Esophagus squamous epithelium (tissue), 5 donors: ENCODE data around the gene INPP5F. TPM values are rescaled to one million over a fixed set of nuclear protein-coding genes. Genes with fewer than 3 reads are reported as not detected.
A peak's percentile ranks its signal among the peaks of the same experiment; 100 is the strongest.

Experiments used
- DNase-seq: peaks from one replicate; lab custom pipeline; 2025; lab: John Stamatoyannopoulos, UW
- H3K27ac ChIP-seq, 4 donors: fragments of 200-600 bp; sonication (generic); one replicate each; pipeline ENCODE4 v1.5.1; 2016 to 2019; ENCODE audit warnings: mild to moderate bottlenecking in 1 of 4
- H3K27me3 ChIP-seq, 4 donors: fragments of 200-600 bp; sonication (generic); 1 replicate in 3 of 4; 2 replicates in 1 of 4; pipeline versions ENCODE4 v1.5.1 to v1.6.0; 2017 to 2021; ENCODE audit warnings: antibody characterized with exemption in 1 of 4
- H3K36me3 ChIP-seq, 3 donors: fragments of 200-600 bp; sonication (generic); one replicate each; pipeline ENCODE4 v1.5.1; 2016 to 2019
- H3K4me1 ChIP-seq, 3 donors: fragments of 200-600 bp; sonication (generic); one replicate each; pipeline ENCODE4 v1.5.1; 2017 to 2019
- H3K4me3 ChIP-seq, 4 donors: fragments of 200-600 bp; sonication (generic); 1 replicate in 3 of 4; 2 replicates in 1 of 4; pipeline ENCODE4 v1.5.1; 2016 to 2019; ENCODE audit warnings: mild to moderate bottlenecking in 2 of 4, moderate library complexity in 1 of 4
- H3K9me3 ChIP-seq, 3 donors: fragments of 200-600 bp; sonication (generic); one replicate each; pipeline ENCODE4 v1.5.1; 2016 to 2019
- POLR2A ChIP-seq, 4 donors: fragments of 450-650 bp; IDR thresholded peaks; one replicate each; pipeline ENCODE4 v1.6.1; 2017; ENCODE audit warnings: antibody characterized with exemption in 4 of 4, mild to moderate bottlenecking in 4 of 4, moderate library complexity in 3 of 4
- WGBS, 2 donors: methylation state at CpG; one replicate each; pipeline ENCODE4 v1.1.5; 2018; 5-methylcytosine and 5-hydroxymethylcytosine counted together
- intact Hi-C: fragments of 100-400 bp; cut with DNase I; formaldehyde crosslinking; loops from one replicate; pipeline ENCODE4 v1.15.0; 2022
- total RNA-seq, 4 donors: library from RNA; depleted of rRNA; stranded (reverse); fragments of >200 nt; gene quantifications; one replicate each; pipeline ENCODE4 v1.1.0, GENCODE V29; 2016
- TF ChIP-seq, protein P1 (sequence below), 6 experiments: fragments of 450-650 bp in 4 of 6; fragments of 200-600 bp in 2 of 6; sonication (generic) in 2 of 6; IDR thresholded peaks; one replicate each; pipeline ENCODE4 v1.5.1; 2016 to 2019; ENCODE audit warnings: antibody characterized with exemption in 6 of 6, mild to moderate bottlenecking in 4 of 6, moderate library complexity in 4 of 6
- donor health status: DM: yes; HTN: yes; CAD: no.

The INPP5F gene, protein sequence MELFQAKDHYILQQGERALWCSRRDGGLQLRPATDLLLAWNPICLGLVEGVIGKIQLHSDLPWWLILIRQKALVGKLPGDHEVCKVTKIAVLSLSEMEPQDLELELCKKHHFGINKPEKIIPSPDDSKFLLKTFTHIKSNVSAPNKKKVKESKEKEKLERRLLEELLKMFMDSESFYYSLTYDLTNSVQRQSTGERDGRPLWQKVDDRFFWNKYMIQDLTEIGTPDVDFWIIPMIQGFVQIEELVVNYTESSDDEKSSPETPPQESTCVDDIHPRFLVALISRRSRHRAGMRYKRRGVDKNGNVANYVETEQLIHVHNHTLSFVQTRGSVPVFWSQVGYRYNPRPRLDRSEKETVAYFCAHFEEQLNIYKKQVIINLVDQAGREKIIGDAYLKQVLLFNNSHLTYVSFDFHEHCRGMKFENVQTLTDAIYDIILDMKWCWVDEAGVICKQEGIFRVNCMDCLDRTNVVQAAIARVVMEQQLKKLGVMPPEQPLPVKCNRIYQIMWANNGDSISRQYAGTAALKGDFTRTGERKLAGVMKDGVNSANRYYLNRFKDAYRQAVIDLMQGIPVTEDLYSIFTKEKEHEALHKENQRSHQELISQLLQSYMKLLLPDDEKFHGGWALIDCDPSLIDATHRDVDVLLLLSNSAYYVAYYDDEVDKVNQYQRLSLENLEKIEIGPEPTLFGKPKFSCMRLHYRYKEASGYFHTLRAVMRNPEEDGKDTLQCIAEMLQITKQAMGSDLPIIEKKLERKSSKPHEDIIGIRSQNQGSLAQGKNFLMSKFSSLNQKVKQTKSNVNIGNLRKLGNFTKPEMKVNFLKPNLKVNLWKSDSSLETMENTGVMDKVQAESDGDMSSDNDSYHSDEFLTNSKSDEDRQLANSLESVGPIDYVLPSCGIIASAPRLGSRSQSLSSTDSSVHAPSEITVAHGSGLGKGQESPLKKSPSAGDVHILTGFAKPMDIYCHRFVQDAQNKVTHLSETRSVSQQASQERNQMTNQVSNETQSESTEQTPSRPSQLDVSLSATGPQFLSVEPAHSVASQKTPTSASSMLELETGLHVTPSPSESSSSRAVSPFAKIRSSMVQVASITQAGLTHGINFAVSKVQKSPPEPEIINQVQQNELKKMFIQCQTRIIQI
- total RNA-seq = 10 to 100 TPM in 2 of 4 donors, 1 to 10 TPM in 2; 5.3 to 11.4 (median 9.4) TPM

- Histone ChIP-seq H3K9me3 (no peaks in the 10 kb centered on the region), H3K27me3 (no peaks in the 10 kb centered on the region), H3K4me3 (peak within 1 kb of the TSS; percentile 59 to 93 (median 90)), H3K36me3 (no peaks in the 10 kb centered on the region), H3K4me1 (peaks cover 6 to 45% (median 23%) of the 10 kb centered on the region in 3 donors), H3K27ac (peak within 1 kb of the TSS; percentile 86 to 98 (median 92))
- 0% methylated on average over 13 to 31 of the region's 95 CpGs for whole genome bisulfite sequencing, 2 donors
- TF ChIP-seq POLR2A (IDR thresholded peaks at IDR 0.05) = peak in 2 of 4 donors; percentile 48 to 74
- TF ChIP-seq, protein P1, sequence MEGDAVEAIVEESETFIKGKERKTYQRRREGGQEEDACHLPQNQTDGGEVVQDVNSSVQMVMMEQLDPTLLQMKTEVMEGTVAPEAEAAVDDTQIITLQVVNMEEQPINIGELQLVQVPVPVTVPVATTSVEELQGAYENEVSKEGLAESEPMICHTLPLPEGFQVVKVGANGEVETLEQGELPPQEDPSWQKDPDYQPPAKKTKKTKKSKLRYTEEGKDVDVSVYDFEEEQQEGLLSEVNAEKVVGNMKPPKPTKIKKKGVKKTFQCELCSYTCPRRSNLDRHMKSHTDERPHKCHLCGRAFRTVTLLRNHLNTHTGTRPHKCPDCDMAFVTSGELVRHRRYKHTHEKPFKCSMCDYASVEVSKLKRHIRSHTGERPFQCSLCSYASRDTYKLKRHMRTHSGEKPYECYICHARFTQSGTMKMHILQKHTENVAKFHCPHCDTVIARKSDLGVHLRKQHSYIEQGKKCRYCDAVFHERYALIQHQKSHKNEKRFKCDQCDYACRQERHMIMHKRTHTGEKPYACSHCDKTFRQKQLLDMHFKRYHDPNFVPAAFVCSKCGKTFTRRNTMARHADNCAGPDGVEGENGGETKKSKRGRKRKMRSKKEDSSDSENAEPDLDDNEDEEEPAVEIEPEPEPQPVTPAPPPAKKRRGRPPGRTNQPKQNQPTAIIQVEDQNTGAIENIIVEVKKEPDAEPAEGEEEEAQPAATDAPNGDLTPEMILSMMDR (IDR thresholded peaks at IDR 0.05) = peak in 3 of 6 experiments; percentile 18 to 39 (median 31)
- intact Hi-C loops = loop anchor here (5.0 kb wide), 1 partner anchor 39 kb away; no protein-coding TSS in a partner anchor
- peak; percentile 95 for DNase-seq
These were observed at the start of gene INPP5F for GRCh38 chr10:119725828-119726675. TSS of gene INPP5F (plus strand) at chr10:119726050. CDS start at chr10:119726263, 213 bp downstream.

DNA sequence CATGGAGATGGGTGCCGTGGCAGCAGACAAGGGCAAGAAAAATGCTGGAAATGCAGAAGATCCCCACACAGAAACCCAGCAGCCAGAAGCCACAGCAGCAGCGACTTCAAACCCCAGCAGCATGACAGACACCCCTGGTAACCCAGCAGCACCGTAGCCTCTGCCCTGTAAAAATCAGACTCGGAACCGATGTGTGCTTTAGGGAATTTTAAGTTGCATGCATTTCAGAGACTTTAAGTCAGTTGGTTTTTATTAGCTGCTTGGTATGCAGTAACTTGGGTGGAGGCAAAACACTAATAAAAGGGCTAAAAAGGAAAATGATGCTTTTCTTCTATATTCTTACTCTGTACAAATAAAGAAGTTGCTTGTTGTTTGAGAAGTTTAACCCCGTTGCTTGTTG is 48.7 kb upstream of the INPP5F start:
- DNase-seq = no peak
- no peak for TF ChIP-seq POLR2A (IDR thresholded peaks at IDR 0.05)
- TF ChIP-seq, protein P1 (IDR thresholded peaks at IDR 0.05) = no peak
- intact Hi-C loops = no loop called here
- peaks cover 25 to 62% (median 44%) of the 10 kb centered on the region in 3 donors for H3K36me3 ChIP-seq
- peaks cover 23 to 56% (median 31%) of the 10 kb centered on the region in 3 donors for H3K4me1 ChIP-seq
- no peaks in the 10 kb centered on the region for H3K27me3 ChIP-seq
- H3K4me3 ChIP-seq = no peak overlapping the region
- H3K27ac ChIP-seq = no peak overlapping the region
- WGBS, 2 donors = 87 to 93% methylated on average over 5 to 6 of the region's 6 CpGs
- no peaks in the 10 kb centered on the region for H3K9me3 ChIP-seq

- peaks cover 15 to 52% (median 34%) of the 10 kb centered on the region in 3 donors for H3K36me3 ChIP-seq
- no peaks in the 10 kb centered on the region for H3K9me3 ChIP-seq
- H3K27ac ChIP-seq = peak overlapping the region in 3 of 4 donors; percentile 82 to 92 (median 92)
- no peak for DNase-seq
- 81 to 84% methylated on average over 8 to 12 of the region's 13 CpGs for WGBS, 2 donors
- peaks cover 26 to 66% (median 31%) of the 10 kb centered on the region in 3 donors for H3K4me1 ChIP-seq
- intact Hi-C loops = no loop called here
- H3K27me3 ChIP-seq = no peaks in the 10 kb centered on the region
- no peak overlapping the region for H3K4me3 ChIP-seq
- TF ChIP-seq, protein P1 (IDR thresholded peaks at IDR 0.05) = no peak
- TF ChIP-seq POLR2A (IDR thresholded peaks at IDR 0.05) = no peak
These were observed 47.7 kb upstream of the INPP5F start for GRCh38 chr10:119677904-119678755.

DNA sequence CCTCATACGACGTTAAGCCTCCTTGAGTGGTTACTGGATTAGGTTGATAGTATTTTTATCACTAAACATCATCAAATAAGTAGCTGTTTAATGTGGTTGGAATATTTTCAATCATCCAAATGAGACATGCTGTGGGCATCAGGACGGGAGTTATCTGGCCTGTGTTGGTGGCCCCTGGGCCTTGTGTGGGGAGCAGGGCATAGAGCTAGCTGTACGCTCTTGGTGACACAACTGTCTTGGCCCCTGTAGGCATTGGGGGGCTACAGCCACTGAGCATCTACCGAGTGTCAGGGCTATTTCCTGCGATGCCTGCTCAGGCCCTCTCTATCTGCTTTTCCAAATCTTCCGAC is 46.4 kb upstream of the INPP5F start:
- TF ChIP-seq POLR2A (IDR thresholded peaks at IDR 0.05) = no peak
- TF ChIP-seq, protein P1 (IDR thresholded peaks at IDR 0.05) = no peak
- peaks cover 26 to 72% (median 31%) of the 10 kb centered on the region in 3 donors for H3K4me1 ChIP-seq
- H3K9me3 ChIP-seq = no peaks in the 10 kb centered on the region
- WGBS, 2 donors = 63 to 79% methylated on average over 7 of the region's 7 CpGs
- H3K27me3 ChIP-seq = no peaks in the 10 kb centered on the region
- H3K36me3 ChIP-seq = peaks cover 13 to 39% (median 23%) of the 10 kb centered on the region in 3 donors
- no peak overlapping the region for H3K4me3 ChIP-seq
- H3K27ac ChIP-seq = peak overlapping the region; percentile 82 to 92 (median 90)
- intact Hi-C loops = no loop called here
- DNase-seq = no peak
